ENCODE data around the gene EDC3.

EDC3 gene

GRCh38 chr15:74626752-74627692 lies 68.8 kb downstream of the EDC3 start:
- no peak for DNase-seq (ENCODE audit: low read depth)

- no peak for DNase-seq (ENCODE audit: low read depth)
Observed at GRCh38 chr15:74626336-74626735, 69.5 kb downstream of the EDC3 start.

- no peak for DNase-seq (ENCODE audit: low read depth)
Observed at GRCh38 chr15:74625693-74626092, 70.1 kb downstream of the EDC3 start.

- no peak for DNase-seq (ENCODE audit: low read depth)
Observed at GRCh38 chr15:74624020-74624602, 71.7 kb downstream of the EDC3 start.

- no peak for DNase-seq (ENCODE audit: low read depth)
Observed at GRCh38 chr15:74622758-74623157, 73.1 kb downstream of the EDC3 start.

- DNase-seq (ENCODE audit: low read depth): no peak
Observed at GRCh38 chr15:74621936-74622335, 73.9 kb downstream of the EDC3 start.

- no peak for DNase-seq (ENCODE audit: low read depth)
Observed at GRCh38 chr15:74621546-74621920, 74.3 kb downstream of the EDC3 start.

GRCh38 chr15:74620636-74621545 lies 74.9 kb downstream of the EDC3 start:
- DNase-seq (ENCODE audit: low read depth): peak; percentile 51

GRCh38 chr15:74619916-74620635 lies 75.7 kb downstream of the EDC3 start:
- no peak for DNase-seq (ENCODE audit: low read depth)

GRCh38 chr15:74618841-74619596 lies 76.8 kb downstream of the EDC3 start:
- DNase-seq (ENCODE audit: low read depth): no peak

GRCh38 chr15:74616996-74617395 lies 78.8 kb downstream of the EDC3 start:
- no peak for DNase-seq (ENCODE audit: low read depth)

GRCh38 chr15:74616366-74616939 lies 79.4 kb downstream of the EDC3 start:
- DNase-seq (ENCODE audit: low read depth): peak; percentile 57

- peak; percentile 82 for DNase-seq (ENCODE audit: low read depth)
Observed at GRCh38 chr15:74615508-74616365, 80.1 kb downstream of the EDC3 start, which contains the start of gene CLK3. Gene CLK3, plus strand, starts transcription at chr15:74615836. Its CDS starts 3,361 bp downstream, at chr15:74619197.

GRCh38 chr15:74614744-74615507 lies 80.9 kb downstream of the EDC3 start:
- peak; percentile 49 for DNase-seq (ENCODE audit: low read depth)

- DNase-seq (ENCODE audit: low read depth): no peak
Observed at GRCh38 chr15:74613953-74614743, 81.7 kb downstream of the EDC3 start.

- no peak for DNase-seq (ENCODE audit: low read depth)
Observed at GRCh38 chr15:74613089-74613952, 82.5 kb downstream of the EDC3 start.

GRCh38 chr15:74612677-74613076 lies 83.1 kb downstream of the EDC3 start:
- no peak for DNase-seq (ENCODE audit: low read depth)
